CD4-positive, alpha-beta T cell treated with Interleukin-1 beta for 1 hour (primary cell): Measurements from ENCODE around the gene EP400.
A peak's percentile ranks its signal among the peaks of the same experiment; 100 is the strongest.

Experiments used
- DNase-seq, 2 donors: peaks; one replicate each; pipeline ENCODE4 v3.0.0-alpha.2; 2020 to 2022

The EP400 gene

GRCh38 chr12:132052196-132052932 lies 102.6 kb downstream of the EP400 start:
- no peak for DNase-seq

- no peak for DNase-seq
Observed at GRCh38 chr12:132053338-132054330, 103.9 kb downstream of the EP400 start.

- no peak for DNase-seq
Observed at GRCh38 chr12:132054983-132055382, 105.2 kb downstream of the EP400 start.

GRCh38 chr12:132055535-132056096 lies 105.9 kb downstream of the EP400 start:
- no peak for DNase-seq

- no peak for DNase-seq
Observed at GRCh38 chr12:132056320-132056719, 106.6 kb downstream of the EP400 start.

- no peak for DNase-seq
Observed at GRCh38 chr12:132056951-132057350, 107.2 kb downstream of the EP400 start.

GRCh38 chr12:132057691-132058090 lies 107.9 kb downstream of the EP400 start:
- no peak for DNase-seq

- no peak for DNase-seq
Observed at GRCh38 chr12:132061197-132061596, 111.5 kb downstream of the EP400 start.

GRCh38 chr12:132061641-132062430 lies 112.1 kb downstream of the EP400 start:
- no peak for DNase-seq

- no peak for DNase-seq
Observed at GRCh38 chr12:132062481-132062880, 112.7 kb downstream of the EP400 start.

GRCh38 chr12:132063491-132063890 lies 113.7 kb downstream of the EP400 start:
- no peak for DNase-seq

- DNase-seq, result no peak
Observed at GRCh38 chr12:132064631-132065030, 114.9 kb downstream of the EP400 start.

GRCh38 chr12:132065203-132065602 lies 115.5 kb downstream of the EP400 start:
- no peak for DNase-seq

- no peak for DNase-seq
Observed at GRCh38 chr12:132065609-132066344, 116.0 kb downstream of the EP400 start.

GRCh38 chr12:132066345-132066685 lies 116.6 kb downstream of the EP400 start:
- peak; percentile 22 to 35 for DNase-seq

GRCh38 chr12:132066749-132067148 lies 117.0 kb downstream of the EP400 start:
- no peak for DNase-seq

- no peak for DNase-seq
Observed at GRCh38 chr12:132067182-132067581, 117.4 kb downstream of the EP400 start.

GRCh38 chr12:132068250-132068649 lies 118.5 kb downstream of the EP400 start:
- no peak for DNase-seq

GRCh38 chr12:132069336-132069985 lies 119.7 kb downstream of the EP400 start:
- DNase-seq, result no peak

- no peak for DNase-seq
Observed at GRCh38 chr12:132070298-132070697, 120.6 kb downstream of the EP400 start.

- no peak for DNase-seq
Observed at GRCh38 chr12:132071040-132071810, 121.5 kb downstream of the EP400 start.
